Measurements from ENCODE around the gene SLCO1A2.

The SLCO1A2 gene

DNA sequence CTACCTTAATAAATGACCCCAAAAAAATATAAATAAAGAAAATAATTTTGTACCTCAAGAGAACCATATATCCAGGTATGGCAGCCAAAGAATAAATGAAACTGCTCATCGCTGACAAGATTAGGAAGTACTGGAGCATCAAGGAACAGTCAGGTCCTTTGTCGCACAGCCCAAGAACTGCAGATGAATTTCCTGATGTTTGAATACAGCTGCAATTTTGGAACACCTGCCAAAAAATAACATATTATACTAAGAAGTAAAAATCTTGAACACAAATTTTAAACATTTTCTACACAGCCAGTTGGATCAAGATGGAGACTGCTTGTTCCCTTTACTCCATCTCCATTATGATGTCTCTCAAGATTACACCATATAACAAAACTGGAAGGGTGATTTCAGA, 42.6 kb downstream of the SLCO1A2 start:
- H3K27ac ChIP-seq, result no peak overlapping the region
- H3K9me3 ChIP-seq (ENCODE audit: control insufficient read depth, low read length), result no peaks in the 10 kb centered on the region
- TF ChIP-seq, protein P1, sequence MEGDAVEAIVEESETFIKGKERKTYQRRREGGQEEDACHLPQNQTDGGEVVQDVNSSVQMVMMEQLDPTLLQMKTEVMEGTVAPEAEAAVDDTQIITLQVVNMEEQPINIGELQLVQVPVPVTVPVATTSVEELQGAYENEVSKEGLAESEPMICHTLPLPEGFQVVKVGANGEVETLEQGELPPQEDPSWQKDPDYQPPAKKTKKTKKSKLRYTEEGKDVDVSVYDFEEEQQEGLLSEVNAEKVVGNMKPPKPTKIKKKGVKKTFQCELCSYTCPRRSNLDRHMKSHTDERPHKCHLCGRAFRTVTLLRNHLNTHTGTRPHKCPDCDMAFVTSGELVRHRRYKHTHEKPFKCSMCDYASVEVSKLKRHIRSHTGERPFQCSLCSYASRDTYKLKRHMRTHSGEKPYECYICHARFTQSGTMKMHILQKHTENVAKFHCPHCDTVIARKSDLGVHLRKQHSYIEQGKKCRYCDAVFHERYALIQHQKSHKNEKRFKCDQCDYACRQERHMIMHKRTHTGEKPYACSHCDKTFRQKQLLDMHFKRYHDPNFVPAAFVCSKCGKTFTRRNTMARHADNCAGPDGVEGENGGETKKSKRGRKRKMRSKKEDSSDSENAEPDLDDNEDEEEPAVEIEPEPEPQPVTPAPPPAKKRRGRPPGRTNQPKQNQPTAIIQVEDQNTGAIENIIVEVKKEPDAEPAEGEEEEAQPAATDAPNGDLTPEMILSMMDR (IDR thresholded peaks at IDR 0.05), result no peak
- H3K4me2 ChIP-seq (ENCODE audit: low read length), result no peak overlapping the region
- H3K27me3 ChIP-seq (ENCODE audit: control insufficient read depth, insufficient read depth, low read length), result no peaks in the 10 kb centered on the region
- no peaks in the 10 kb centered on the region for H3K36me3 ChIP-seq (ENCODE audit: control insufficient read depth, insufficient read depth, low read length)
- no peak overlapping the region for H3K9ac ChIP-seq
- no peak overlapping the region for H3K4me3 ChIP-seq (ENCODE audit: low read depth, low read length)
- no peaks in the 10 kb centered on the region for H3K79me2 ChIP-seq
- H2AFZ ChIP-seq, result no peak overlapping the region
- no peaks in the 10 kb centered on the region for H3K4me1 ChIP-seq

DNA sequence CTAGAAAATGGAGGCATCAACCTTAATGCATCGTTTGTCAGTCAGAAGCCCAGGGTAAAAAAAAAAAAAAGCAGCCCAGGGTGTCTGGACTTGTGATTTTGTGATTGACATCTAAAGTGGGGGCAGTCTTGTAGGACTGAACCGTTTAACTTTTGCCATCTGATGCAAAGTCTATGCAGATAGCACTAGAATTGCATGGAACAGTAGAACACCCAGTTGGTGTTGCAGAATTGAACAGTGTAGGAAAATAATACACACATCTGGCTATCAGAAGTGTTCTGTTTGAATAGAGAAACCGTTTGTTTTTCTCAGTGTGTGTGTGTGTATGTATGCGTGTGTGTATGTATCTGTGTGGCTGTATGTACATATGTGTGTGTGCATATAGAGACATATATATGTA, 45.0 kb downstream of the SLCO1A2 start:
- no peaks in the 10 kb centered on the region for H3K4me1 ChIP-seq
- H3K36me3 ChIP-seq (ENCODE audit: control insufficient read depth, insufficient read depth, low read length), result no peaks in the 10 kb centered on the region
- H3K79me2 ChIP-seq, result no peaks in the 10 kb centered on the region
- no peak overlapping the region for H3K4me3 ChIP-seq (ENCODE audit: low read depth, low read length)
- H3K27me3 ChIP-seq (ENCODE audit: control insufficient read depth, insufficient read depth, low read length), result no peaks in the 10 kb centered on the region
- H3K27ac ChIP-seq, result no peak overlapping the region
- H3K4me2 ChIP-seq (ENCODE audit: low read length), result no peak overlapping the region
- TF ChIP-seq, protein P1 (IDR thresholded peaks at IDR 0.05), result no peak
- H3K9ac ChIP-seq, result no peak overlapping the region
- H3K9me3 ChIP-seq (ENCODE audit: control insufficient read depth, low read length), result no peaks in the 10 kb centered on the region
- H2AFZ ChIP-seq, result no peak overlapping the region

DNA sequence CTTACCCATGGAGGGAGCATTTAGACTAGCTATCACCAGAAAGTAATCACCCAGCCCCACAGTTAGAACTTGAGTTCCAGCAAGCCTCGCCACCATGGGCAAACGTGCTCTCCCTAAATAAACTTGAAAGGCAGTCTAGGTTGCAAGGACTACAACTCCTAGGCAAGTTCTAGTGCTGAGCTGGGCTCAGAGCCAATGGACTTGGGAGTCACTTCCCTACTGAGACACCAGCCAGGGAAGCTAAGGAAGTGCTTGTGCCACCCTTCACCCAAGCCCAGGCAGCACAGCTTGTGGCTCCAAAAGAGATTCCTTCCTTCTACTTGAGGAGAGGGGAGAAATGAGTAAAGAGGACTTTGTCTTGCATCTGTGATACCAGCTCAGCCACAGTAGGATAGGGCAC, 57.9 kb downstream of the SLCO1A2 start:
- Histone ChIP-seq H3K4me2 (ENCODE audit: low read length) (no peak overlapping the region), H3K9ac (no peak overlapping the region), H3K79me2 (no peaks in the 10 kb centered on the region), H3K36me3 (ENCODE audit: control insufficient read depth, insufficient read depth, low read length) (no peaks in the 10 kb centered on the region), H3K4me1 (no peaks in the 10 kb centered on the region), H3K27me3 (ENCODE audit: control insufficient read depth, insufficient read depth, low read length) (no peaks in the 10 kb centered on the region), H3K27ac (no peak overlapping the region), H2AFZ (no peak overlapping the region), H3K9me3 (ENCODE audit: control insufficient read depth, low read length) (no peaks in the 10 kb centered on the region), H3K4me3 (ENCODE audit: low read depth, low read length) (no peak overlapping the region)
- TF ChIP-seq, protein P1 (IDR thresholded peaks at IDR 0.05), result no peak

DNA sequence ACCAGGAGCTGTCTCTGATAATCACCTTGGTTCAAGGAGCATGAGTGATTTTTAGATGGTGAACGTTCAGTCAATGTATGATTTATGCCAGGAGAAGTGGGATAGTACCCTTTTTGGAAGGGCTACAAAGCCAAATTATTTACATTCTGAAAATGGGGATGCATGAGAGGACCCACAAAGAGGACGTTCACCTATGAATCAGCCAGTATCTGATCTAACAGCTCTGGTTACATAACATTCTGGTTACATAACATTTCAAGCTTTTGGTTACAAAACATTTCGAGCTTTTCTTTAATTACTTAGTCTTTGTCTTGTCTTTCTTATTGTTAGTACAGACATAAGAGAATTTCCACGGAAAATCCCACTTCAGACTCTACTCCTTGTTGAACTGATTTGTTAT, 68.8 kb downstream of the SLCO1A2 start:
- no peaks in the 10 kb centered on the region for H3K36me3 ChIP-seq (ENCODE audit: control insufficient read depth, insufficient read depth, low read length)

DNA sequence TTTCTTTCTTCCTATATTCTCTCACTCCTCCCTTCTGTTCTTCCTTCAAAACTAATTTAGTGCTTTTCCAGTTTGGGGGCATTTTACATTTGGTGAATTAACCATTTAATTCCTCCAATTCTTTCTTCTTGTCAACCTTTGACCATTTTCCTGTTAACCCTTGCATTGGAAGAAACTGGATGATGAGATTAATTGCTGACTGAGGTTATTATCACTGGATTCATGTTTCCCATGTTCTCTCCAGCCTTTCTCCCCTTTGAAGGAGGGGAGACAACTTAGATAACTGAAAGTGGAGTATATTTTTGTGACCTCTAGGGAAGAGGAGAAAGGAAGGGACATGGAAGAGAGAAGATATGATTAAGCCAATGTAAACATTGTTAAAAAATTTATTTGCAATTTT, 70.5 kb downstream of the SLCO1A2 start:
- no peak overlapping the region for H3K9ac ChIP-seq
- no peak overlapping the region for H3K27ac ChIP-seq
- H3K36me3 ChIP-seq (ENCODE audit: control insufficient read depth, insufficient read depth, low read length), result no peaks in the 10 kb centered on the region
- no peaks in the 10 kb centered on the region for H3K4me1 ChIP-seq
- no peak overlapping the region for H3K4me3 ChIP-seq (ENCODE audit: low read depth, low read length)
- no peaks in the 10 kb centered on the region for H3K9me3 ChIP-seq (ENCODE audit: control insufficient read depth, low read length)
- no peaks in the 10 kb centered on the region for H3K27me3 ChIP-seq (ENCODE audit: control insufficient read depth, insufficient read depth, low read length)
- TF ChIP-seq, protein P1 (IDR thresholded peaks at IDR 0.05), result no peak
- no peaks in the 10 kb centered on the region for H3K79me2 ChIP-seq
- H3K4me2 ChIP-seq (ENCODE audit: low read length), result no peak overlapping the region
- no peak overlapping the region for H2AFZ ChIP-seq

More for the DNA sequence above, 68.8 kb downstream of the SLCO1A2 start:
- TF ChIP-seq, protein P1 (IDR thresholded peaks at IDR 0.05), result no peak
- Histone ChIP-seq H3K27ac (no peak overlapping the region), H3K4me1 (no peaks in the 10 kb centered on the region), H3K9me3 (ENCODE audit: control insufficient read depth, low read length) (no peaks in the 10 kb centered on the region), H3K79me2 (no peaks in the 10 kb centered on the region), H3K4me3 (ENCODE audit: low read depth, low read length) (no peak overlapping the region), H2AFZ (no peak overlapping the region), H3K27me3 (ENCODE audit: control insufficient read depth, insufficient read depth, low read length) (no peaks in the 10 kb centered on the region), H3K4me2 (ENCODE audit: low read length) (no peak overlapping the region), H3K9ac (no peak overlapping the region)

Data from parathyroid adenoma (tissue), 2 donors.